GM12864 (cell line): ENCODE data around the gene HSPA1B.
"Not testable (repeated sequence)": the region's sequence is repeated elsewhere in the genome, so short reads cannot be mapped to it uniquely, and the experiment has no call there.

ENCODE experiments used
- DNase-seq: peaks from one replicate; pipeline ENCODE4 v3.0.0-alpha.2; 2011; ENCODE audit warnings: low read depth
- H3K4me3 ChIP-seq: 2 replicates; pipeline ENCODE4 v1.5.1; 2011; ENCODE audit warnings: mild to moderate bottlenecking, low read depth, low read length, control low read depth
- TF ChIP-seq, protein P1 (sequence below): IDR thresholded peaks from 2 replicates; pipeline ENCODE4 v1.5.1; 2011; ENCODE audit warnings: low read depth, mild to moderate bottlenecking, moderate library complexity, low read length, control low read depth, inconsistent platforms; ENCODE audit errors: missing control alignments

Gene HSPA1B

DNA sequence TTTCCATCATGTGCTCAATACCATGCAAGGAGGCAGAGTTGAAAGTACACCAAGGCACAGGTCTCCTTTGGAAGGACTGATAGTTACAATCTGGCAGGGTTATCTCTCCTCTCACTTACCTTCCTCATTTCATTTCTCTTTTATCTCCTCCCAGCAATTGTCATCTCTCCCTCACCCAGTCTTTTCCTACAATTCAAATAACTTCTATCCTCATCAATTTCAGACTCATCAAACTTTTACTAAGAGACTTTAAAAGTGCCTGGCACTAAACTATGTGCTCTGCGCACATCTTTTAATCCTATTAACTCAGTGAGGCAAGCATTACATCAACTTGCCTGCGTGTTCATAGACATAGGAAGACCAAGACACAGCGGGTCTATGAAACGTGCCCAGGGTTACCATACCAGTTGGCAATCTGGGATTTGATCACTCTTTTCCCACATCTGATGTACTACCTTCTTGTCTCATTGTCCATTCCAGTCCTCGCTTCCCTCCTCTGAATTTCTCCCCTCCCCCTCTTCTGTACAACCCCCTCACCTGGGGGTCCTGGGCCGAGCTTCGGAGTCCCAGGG is 33.2 kb upstream of the HSPA1B start:
- no peak for DNase-seq
- TF ChIP-seq, protein P1, sequence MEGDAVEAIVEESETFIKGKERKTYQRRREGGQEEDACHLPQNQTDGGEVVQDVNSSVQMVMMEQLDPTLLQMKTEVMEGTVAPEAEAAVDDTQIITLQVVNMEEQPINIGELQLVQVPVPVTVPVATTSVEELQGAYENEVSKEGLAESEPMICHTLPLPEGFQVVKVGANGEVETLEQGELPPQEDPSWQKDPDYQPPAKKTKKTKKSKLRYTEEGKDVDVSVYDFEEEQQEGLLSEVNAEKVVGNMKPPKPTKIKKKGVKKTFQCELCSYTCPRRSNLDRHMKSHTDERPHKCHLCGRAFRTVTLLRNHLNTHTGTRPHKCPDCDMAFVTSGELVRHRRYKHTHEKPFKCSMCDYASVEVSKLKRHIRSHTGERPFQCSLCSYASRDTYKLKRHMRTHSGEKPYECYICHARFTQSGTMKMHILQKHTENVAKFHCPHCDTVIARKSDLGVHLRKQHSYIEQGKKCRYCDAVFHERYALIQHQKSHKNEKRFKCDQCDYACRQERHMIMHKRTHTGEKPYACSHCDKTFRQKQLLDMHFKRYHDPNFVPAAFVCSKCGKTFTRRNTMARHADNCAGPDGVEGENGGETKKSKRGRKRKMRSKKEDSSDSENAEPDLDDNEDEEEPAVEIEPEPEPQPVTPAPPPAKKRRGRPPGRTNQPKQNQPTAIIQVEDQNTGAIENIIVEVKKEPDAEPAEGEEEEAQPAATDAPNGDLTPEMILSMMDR: no peak
- H3K4me3 ChIP-seq: peak overlapping the region; percentile 94

DNA sequence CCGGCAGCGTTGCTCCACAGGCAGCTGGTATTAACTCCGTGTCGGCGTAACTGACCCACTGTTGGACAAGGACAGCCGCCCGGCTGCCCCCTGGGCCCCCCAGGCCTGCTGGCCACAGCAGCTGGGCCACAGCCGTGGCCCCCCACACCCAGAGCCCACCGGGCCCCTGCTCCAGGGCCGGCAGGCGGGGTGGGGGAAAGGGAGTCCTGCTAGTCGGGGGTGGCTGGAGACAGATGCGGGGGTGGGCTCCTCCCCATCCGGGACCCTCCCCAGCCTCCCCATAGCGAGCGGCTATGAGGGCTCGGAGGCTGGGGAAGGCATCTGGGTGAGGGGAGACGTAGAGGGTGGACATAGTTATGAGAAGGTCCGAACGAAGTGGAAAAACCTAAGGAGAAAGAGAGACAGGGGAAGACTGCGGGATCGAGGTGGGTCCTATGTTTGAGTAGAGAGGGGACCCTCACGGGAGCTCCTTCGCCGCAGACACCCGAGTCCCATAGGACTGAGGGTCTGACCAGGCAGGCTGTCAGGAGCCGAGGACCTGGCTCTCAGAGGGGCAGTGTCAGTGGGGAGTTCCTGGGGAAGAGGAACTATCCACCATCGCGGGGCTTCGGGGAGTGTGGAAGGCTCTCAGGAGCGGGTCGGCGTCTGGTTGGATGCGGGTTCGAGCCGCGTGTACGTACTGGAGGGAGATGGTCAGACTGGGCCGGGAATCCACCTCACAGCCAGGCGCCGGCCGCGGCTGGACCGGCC is 32.5 kb upstream of the HSPA1B start:
- no peak for DNase-seq
- peak overlapping the region; percentile 94 for H3K4me3 ChIP-seq
- TF ChIP-seq, protein P1: no peak

DNA sequence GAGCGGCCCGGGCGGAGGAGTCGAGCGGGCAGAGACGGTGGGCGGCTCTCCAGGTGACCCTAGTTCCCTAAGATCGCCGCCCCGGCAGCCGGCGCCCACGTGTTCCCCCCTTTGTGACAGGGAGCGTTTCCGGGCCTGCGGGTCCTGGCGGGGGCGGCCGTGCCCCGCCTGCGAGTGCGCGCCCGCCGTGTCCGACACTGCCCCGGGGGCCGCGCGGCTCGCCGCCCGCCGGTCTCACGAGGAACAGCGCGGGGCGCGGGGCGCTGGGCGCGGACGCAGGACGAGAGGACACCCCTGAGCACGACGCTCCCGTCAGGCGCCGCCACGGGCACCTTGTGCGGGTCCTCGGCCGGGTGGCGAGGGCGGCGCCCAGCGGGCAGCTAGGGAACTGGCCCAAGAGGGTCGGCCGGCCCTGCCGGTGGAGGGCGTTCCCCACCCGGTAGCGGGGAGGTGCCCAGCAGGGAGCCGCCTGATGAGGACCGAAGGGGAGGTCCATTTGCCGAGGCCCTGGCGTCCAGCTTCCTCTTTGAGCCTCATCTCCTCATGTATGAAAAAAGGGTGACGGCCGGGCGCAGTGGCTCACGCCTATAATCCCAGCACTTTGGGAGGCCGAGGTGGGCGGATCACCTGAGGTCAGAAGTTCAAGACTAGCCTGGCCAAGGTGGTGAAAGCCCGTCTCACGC is 31.8 kb upstream of the HSPA1B start, which contains the start of gene VARS1:
VARS1 (minus strand) TSS at position 137 of the 683 bp plus-strand sequence. CDS start 535 bp downstream, outside the sequence.
- H3K4me3 ChIP-seq: peak within 1 kb of the TSS; percentile 94
- TF ChIP-seq, protein P1: peak; percentile 84
- peak; percentile 64 for DNase-seq

DNA sequence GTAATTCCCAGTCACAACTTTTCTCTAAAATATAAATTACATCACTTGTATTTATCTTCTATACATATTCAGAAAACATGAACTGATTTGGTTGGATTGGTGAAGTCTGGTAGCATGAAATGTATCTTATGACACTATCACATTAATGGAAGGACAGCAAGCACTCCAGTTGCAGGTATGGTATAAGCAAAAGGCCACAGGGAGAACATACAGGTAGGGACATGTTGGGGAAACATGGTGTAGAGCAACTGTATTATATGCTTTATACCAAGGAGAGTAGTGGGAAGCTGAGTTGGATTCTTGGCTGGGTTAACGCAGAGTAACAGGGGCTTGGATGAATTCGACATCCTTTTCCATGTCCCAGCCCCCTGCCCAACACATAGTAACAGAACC is 30.5 kb upstream of the HSPA1B start:
- TF ChIP-seq, protein P1: no peak
- no peak for DNase-seq
- no peak overlapping the region for H3K4me3 ChIP-seq

DNA sequence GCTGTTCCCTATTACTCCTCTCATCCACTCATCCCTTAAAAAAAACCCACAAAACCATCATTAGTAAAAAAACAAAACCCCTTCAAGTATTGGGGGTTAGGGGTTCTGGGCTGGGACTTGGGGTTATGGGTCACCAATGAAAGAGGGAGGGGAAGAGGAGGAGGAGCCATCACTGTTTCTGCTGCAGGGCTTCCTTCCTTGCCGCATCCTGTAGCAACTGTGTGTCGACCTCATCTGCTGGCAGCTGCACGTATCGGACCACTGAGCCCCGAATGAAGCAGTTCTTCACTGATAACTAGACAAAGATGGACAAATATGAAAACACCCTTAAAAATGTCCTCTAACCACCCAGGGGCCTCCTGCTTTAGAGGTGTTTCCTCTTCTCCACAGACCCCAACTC is 29.9 kb upstream of the HSPA1B start:
- no peak overlapping the region for H3K4me3 ChIP-seq
- no peak for DNase-seq
- TF ChIP-seq, protein P1: no peak

DNA sequence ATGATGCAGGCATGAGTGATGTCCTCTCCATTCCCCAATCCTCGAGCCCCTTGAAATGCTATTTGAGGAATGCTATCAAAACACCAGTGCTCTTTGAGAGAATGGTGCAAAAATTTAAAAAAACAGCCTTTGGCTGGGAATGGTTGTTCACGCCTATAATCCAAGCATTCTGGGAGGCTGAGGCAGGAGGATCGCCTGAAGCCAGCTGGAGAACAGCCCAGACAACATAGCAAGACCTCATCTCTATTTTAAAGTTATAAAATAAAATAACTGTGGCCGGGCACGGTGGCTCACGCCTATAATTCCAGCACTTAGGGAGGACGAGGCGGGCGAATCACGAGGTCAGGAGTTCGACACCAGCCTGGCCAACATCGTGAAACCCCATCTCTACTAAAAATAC is 27.8 kb upstream of the HSPA1B start:
- H3K4me3 ChIP-seq: no peak overlapping the region
- TF ChIP-seq, protein P1: no peak
- no peak for DNase-seq

DNA sequence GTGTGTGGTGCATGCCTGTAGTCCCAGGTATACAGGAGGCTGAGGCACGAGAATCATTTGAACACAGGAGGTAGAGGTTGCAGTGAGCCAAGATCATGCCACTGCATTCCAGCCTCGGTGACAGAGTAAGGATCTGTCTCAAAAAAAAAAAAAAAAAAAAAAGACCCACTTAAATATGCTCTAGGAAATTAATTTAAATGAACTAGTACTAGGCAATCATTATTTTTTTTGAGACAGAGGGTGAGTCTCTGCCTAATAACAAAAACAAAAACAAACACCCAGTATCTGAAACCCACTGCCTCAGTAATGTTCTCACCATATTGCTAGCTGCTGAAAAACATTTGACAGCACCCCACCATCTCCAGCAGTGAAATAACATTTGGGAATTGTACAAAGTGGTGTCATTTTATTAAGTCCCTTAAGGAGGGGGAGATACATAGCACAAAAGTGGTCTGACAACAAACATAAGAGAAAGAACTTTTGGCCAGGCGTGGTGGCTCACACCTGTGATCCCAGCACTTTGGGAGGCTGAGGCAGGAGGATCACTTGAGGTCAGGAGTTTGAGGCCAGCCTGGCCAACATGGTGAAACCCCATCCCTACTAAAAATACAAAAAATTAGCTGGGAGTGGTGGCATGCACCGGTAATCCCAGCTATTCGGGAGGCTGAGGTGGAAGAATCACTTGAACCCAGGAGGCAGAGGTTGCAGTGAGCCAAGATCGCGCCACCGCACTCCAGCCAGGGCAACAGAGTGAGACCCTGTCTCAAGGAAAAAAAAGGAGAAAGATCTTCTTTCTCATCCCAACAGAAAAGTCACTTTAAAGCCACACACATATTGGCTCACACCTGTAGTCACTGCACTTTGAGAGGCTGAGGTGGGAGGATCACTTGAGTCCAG is 26.3 kb upstream of the HSPA1B start:
- H3K4me3 ChIP-seq, DNase-seq: not testable (repeated sequence)
